NCI-H510A (cell line): ENCODE results near the gene PTGER2.

ENCODE experiments used
- DNase-seq: peaks from one replicate; lab custom pipeline; 2025; lab: John Stamatoyannopoulos, UW

The PTGER2 gene

DNA sequence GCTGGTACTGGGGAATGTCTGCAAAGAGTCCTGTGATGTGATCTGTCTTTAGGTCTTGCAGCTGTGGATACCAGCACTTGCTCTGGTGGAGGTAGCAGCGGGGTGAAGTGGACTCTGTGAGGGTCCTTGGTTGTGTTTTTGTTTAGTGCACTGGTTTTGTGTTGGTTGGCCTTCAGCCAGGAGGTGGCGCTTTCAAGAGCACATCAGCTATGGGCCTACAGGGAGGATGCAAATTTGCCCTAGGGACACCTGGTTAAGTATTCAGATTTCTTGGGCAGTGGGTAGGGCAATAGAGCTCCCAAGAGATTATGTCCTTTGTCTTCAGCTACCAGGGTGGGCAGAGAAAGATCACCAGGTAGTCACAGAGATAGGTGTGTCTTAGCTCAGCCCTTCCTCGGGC is 63.8 kb downstream of the PTGER2 start:
- no peak for DNase-seq
